Measurements from ENCODE around the gene THAP9. TPM values are rescaled to one million over a fixed set of nuclear protein-coding genes. Genes with fewer than 3 reads are reported as not detected.

THAP9 gene
- total RNA-seq, 2 experiments from 2014 or later: 3.5 to 4.4 TPM

- ChIA-PET POLR2A (no interaction called here), CTCF (no interaction called here)
- no peak for DNase-seq
- H3K27me3 Mint-ChIP-seq: no peaks in the 10 kb centered on the region
- no peaks in the 10 kb centered on the region for H3K4me1 Mint-ChIP-seq (ENCODE audit: low read depth)
- TF ChIP-seq, protein P1, sequence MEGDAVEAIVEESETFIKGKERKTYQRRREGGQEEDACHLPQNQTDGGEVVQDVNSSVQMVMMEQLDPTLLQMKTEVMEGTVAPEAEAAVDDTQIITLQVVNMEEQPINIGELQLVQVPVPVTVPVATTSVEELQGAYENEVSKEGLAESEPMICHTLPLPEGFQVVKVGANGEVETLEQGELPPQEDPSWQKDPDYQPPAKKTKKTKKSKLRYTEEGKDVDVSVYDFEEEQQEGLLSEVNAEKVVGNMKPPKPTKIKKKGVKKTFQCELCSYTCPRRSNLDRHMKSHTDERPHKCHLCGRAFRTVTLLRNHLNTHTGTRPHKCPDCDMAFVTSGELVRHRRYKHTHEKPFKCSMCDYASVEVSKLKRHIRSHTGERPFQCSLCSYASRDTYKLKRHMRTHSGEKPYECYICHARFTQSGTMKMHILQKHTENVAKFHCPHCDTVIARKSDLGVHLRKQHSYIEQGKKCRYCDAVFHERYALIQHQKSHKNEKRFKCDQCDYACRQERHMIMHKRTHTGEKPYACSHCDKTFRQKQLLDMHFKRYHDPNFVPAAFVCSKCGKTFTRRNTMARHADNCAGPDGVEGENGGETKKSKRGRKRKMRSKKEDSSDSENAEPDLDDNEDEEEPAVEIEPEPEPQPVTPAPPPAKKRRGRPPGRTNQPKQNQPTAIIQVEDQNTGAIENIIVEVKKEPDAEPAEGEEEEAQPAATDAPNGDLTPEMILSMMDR (IDR thresholded peaks at IDR 0.05): no peak
- ATAC-seq: no peak
- H3K36me3 Mint-ChIP-seq (ENCODE audit: low read depth): peaks cover 7% of the 10 kb centered on the region
- intact Hi-C loops (cut with micrococcal nuclease): no loop called here
- H3K4me3 Mint-ChIP-seq: no peak overlapping the region
- no peaks in the 10 kb centered on the region for H3K9me3 Mint-ChIP-seq
- H3K27ac Mint-ChIP-seq: no peak overlapping the region
These were observed 47.0 kb downstream of the THAP9 start for GRCh38 chr4:82947498-82947897.

DNA sequence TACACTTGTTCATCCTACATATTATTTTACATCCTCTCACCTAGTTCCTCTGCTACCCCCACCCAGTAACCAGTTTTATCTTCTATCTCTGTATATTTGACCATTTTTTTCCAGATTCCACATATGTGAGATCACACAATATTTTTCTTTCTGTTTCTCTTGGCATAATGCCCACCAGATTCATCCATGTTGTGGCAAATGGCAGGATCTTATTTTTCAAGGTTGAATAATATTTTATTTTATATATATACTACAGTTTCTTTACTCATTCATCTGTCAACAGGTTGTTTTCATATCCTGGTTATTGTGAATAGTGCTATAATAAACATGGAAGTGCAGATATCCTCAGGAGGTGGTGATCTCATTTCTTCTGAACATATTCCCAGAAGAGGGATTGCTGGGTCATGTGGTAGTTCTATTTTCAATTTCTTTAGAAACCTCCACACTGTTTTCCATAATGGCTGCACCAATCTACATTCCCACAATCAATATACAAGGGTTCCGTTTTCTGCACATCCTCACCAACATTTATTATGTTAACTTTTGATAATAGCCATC lies 48.2 kb downstream of the THAP9 start:
- Mint-ChIP-seq H3K4me1 (ENCODE audit: low read depth) (no peaks in the 10 kb centered on the region), H3K9me3 (no peaks in the 10 kb centered on the region), H3K27me3 (no peaks in the 10 kb centered on the region), H3K27ac (no peak overlapping the region), H3K36me3 (ENCODE audit: low read depth) (peaks cover 11% of the 10 kb centered on the region), H3K4me3 (no peak overlapping the region)
- TF ChIP-seq, protein P1 (IDR thresholded peaks at IDR 0.05): no peak
- intact Hi-C loops (cut with micrococcal nuclease): no loop called here
- ATAC-seq (no peak), DNase-seq (no peak)
- CTCF ChIA-PET: no interaction called here
- POLR2A ChIA-PET: no interaction called here

- no peak for ATAC-seq
- Mint-ChIP-seq H3K27me3 (no peaks in the 10 kb centered on the region), H3K4me3 (no peak overlapping the region), H3K4me1 (ENCODE audit: low read depth) (no peaks in the 10 kb centered on the region), H3K27ac (no peak overlapping the region), H3K36me3 (ENCODE audit: low read depth) (peaks cover 16% of the 10 kb centered on the region), H3K9me3 (no peaks in the 10 kb centered on the region)
- DNase-seq: no peak
- POLR2A ChIA-PET: no interaction called here
- CTCF ChIA-PET: interaction anchor here (0.8 to 1.1 kb wide), 2 partner anchors 10 to 11 kb away, joined by 3 read pairs; no protein-coding TSS in a partner anchor
- intact Hi-C loops (cut with micrococcal nuclease): no loop called here
- TF ChIP-seq, protein P1 (IDR thresholded peaks at IDR 0.05): no peak
These were observed 50.7 kb downstream of the THAP9 start for GRCh38 chr4:82951196-82951595.

GRCh38 chr4:82954212-82954611 lies 53.7 kb downstream of the THAP9 start:
- TF ChIP-seq, protein P1 (IDR thresholded peaks at IDR 0.05): no peak
- intact Hi-C loops (cut with micrococcal nuclease): no loop called here
- Mint-ChIP-seq H3K4me1 (ENCODE audit: low read depth) (peaks cover 11% of the 10 kb centered on the region), H3K4me3 (no peak overlapping the region), H3K27ac (no peak overlapping the region), H3K36me3 (ENCODE audit: low read depth) (peaks cover 22% of the 10 kb centered on the region), H3K27me3 (no peaks in the 10 kb centered on the region), H3K9me3 (no peaks in the 10 kb centered on the region)
- DNase-seq (no peak), ATAC-seq (no peak)
- POLR2A ChIA-PET: no interaction called here
- CTCF ChIA-PET: no interaction called here

- H3K4me1 Mint-ChIP-seq (ENCODE audit: low read depth): peaks cover 11% of the 10 kb centered on the region
- H3K9me3 Mint-ChIP-seq: no peaks in the 10 kb centered on the region
- ChIA-PET POLR2A (no interaction called here), CTCF (interaction anchor here (0.7 kb wide), 1 partner anchor 26 kb away, joined by 3 read pairs; no protein-coding TSS in a partner anchor)
- no peak overlapping the region for H3K4me3 Mint-ChIP-seq
- no peak for ATAC-seq
- intact Hi-C loops (cut with micrococcal nuclease): no loop called here
- peaks cover 34% of the 10 kb centered on the region for H3K36me3 Mint-ChIP-seq (ENCODE audit: low read depth)
- no peak for DNase-seq
- TF ChIP-seq, protein P1 (IDR thresholded peaks at IDR 0.05): no peak
- H3K27me3 Mint-ChIP-seq: no peaks in the 10 kb centered on the region
- H3K27ac Mint-ChIP-seq: no peak overlapping the region
These were observed 56.5 kb downstream of the THAP9 start for GRCh38 chr4:82957045-82957444.

Measured in activated CD8-positive, alpha-beta T cell treated with anti-CD3 and anti-CD28 coated beads for 36 hours (primary cell).